SIG-M5 (cell line): ENCODE results near the gene RNF224.
"Not testable (repeated sequence)": the region's sequence is repeated elsewhere in the genome, so short reads cannot be mapped to it uniquely, and the experiment has no call there.

Source experiments
- DNase-seq: peaks from one replicate; lab custom pipeline; 2025; lab: John Stamatoyannopoulos, UW

Gene RNF224

DNA sequence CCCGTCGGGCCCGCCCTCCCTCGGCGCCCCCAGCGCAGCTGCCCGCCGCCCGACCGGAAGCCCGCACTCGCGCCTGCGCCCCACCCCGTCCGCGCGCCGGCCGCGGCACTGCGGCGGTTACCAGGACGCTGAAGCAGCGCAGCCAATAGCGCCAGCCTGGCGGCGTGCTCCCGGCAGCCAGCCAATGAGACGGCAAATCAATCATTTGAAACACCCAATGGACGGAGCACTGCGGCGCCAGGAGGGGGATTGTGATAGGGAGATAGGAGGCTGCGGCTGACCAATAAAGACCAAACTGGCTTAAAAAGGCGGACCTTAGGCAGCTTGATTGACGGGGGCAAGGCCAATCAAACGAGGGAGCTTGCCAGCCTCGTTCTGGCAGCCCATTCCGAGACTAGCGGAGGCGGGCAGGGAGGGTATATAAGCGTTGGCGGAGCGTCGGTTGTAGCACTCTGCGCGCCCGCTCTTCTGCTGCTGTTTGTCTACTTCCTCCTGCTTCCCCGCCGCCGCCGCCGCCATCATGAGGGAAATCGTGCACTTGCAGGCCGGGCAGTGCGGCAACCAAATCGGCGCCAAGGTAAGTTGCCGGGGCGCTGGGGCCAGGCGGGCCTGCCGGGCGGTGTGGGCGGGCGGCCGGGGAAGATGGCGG lies 13.7 kb downstream of the RNF224 start, which contains the start of gene TUBB4B:
TSS of gene TUBB4B (plus strand) at position 447 of the 649 bp plus-strand sequence. CDS start at position 521, 74 bp downstream.
- DNase-seq: peak; percentile 98

GRCh38 chr9:137241490-137242268 lies 14.4 kb downstream of the RNF224 start:
- DNase-seq: no peak

- no peak for DNase-seq
Observed at GRCh38 chr9:137242269-137243203, 15.2 kb downstream of the RNF224 start.

DNA sequence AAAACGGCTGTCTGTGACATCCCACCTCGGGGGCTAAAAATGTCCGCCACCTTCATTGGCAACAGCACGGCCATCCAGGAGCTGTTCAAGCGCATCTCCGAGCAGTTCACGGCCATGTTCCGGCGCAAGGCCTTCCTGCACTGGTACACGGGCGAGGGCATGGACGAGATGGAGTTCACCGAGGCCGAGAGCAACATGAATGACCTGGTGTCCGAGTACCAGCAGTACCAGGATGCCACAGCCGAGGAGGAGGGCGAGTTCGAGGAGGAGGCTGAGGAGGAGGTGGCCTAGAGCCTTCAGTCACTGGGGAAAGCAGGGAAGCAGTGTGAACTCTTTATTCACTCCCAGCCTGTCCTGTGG lies 15.9 kb downstream of the RNF224 start:
- DNase-seq: not testable (repeated sequence)

DNA sequence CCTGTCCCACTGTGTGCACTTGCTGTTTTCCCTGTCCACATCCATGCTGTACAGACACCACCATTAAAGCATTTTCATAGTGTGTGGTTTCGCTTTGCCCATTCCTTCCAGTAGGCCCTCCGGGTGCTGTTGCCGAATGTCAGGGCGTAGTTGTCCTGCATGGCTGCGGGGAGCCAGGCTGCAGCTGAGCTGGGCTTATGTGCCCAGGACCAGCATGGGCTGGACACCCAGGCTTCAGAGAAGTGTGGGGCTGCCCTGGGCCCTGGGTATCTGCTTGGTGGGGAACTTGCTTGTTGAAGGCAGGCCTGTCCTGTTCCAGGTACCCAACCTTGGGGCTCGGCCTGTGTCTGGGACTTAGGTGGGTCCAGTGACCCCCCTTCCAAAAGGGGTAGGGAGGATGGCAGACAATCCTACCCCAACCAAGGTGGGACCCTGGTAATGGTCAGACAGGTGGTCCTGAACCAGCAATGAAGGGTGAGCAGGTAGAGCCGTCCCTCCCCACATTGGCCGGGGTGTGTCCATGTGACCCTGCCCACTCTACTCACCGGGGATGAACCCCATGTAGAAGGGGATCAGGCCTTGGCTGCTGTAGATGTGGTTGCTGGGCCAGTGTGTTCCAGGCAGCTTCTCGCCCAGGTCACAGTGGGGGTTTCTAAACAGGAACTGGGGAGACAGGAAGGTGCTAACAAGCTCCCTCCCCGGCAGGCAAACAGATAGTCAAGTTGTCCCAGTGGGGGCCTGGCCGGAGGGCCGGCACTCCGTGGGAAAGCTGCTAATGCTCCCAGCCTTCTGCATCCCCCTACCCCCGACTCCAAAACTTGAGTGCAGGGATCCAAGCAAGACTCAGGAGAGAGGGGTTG lies 16.6 kb downstream of the RNF224 start:
- DNase-seq: no peak

GRCh38 chr9:137244486-137245449 lies 17.5 kb downstream of the RNF224 start:
- no peak for DNase-seq

DNA sequence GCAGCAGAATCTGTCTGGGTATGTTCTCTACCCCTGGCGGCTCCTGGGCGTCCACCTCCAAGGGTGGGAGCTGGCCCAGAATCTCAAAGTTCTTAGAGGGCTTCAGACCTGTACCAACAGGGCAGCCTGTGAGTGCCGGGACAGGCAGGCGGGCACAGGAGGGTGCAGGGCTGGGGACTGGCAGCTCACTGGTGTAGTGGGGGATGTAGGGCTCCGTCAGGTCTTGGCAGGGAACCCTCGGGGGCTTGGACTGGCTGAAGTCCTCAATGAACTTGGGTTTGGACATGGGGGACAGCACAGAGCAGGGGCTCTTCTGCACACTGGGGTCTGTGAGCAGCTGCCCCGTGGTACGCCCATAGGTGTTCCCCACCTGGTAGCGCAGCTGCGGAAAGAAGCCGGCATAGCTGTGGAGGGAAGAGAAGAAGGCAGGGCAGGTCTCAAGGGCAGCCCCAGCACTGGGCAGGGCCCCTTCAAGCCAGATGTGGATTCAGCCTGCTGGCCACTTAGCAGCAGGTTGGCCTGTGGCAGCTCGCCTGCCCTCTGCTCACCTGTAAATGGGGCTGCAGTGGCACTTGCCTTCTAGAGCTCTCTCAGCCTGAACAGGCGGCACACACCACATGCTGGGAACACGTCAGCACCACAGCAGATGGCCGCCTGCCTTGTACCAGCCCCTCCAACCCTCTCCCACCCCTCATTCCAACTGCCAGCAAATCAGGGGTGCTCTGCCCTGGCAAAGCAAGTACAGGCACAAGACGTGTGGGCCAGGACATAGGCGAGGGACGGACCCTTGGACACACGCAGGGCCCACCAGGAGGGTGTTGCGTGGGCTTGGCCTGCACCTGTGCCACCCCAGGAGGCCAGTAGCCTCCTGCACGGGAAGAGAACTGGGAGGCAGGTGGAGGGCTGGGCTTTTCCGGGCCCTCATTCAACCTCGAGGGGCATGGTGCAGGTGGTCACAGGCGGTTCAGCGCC lies 18.4 kb downstream of the RNF224 start:
- no peak for DNase-seq

DNA sequence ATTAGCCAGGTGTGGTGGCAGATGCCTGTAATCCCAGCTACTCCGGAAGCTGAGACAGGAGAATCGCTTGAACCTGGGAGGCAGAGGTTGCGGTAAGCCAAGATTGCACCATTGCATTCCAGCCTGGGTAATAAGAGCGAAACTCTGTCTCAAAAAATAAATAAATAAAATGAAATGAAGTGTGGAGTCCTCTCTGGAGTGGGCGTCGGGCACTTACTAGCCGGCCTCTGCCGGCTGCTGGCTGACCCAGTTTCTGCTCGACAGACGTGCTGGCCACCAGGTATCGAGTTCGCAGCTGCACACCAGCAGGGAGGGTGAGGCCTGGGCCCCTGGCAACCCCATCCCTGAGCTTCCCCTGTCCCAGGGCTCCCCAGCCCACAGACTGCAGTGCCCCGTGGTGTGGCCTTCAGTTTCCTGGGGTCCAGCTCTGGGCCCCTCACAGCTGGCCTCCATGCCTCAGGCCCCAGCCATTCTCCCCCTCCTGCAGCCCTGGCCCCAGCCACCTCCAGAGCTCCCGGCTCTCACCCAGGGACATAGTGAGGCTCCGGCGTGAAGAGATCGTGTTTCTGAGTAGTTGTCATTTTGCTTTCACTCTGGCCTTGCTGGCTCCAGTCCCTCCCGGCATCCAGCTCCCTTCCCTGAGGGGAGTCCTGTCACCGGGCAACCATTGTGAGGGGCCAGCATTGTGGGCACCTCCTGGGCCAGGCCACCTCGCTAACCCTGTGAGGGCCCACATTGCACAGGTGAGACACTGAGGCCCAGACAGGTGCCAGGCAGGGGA lies 20.0 kb downstream of the RNF224 start:
- no peak for DNase-seq

- no peak for DNase-seq
Observed at GRCh38 chr9:137247916-137248175, 20.5 kb downstream of the RNF224 start.

DNA sequence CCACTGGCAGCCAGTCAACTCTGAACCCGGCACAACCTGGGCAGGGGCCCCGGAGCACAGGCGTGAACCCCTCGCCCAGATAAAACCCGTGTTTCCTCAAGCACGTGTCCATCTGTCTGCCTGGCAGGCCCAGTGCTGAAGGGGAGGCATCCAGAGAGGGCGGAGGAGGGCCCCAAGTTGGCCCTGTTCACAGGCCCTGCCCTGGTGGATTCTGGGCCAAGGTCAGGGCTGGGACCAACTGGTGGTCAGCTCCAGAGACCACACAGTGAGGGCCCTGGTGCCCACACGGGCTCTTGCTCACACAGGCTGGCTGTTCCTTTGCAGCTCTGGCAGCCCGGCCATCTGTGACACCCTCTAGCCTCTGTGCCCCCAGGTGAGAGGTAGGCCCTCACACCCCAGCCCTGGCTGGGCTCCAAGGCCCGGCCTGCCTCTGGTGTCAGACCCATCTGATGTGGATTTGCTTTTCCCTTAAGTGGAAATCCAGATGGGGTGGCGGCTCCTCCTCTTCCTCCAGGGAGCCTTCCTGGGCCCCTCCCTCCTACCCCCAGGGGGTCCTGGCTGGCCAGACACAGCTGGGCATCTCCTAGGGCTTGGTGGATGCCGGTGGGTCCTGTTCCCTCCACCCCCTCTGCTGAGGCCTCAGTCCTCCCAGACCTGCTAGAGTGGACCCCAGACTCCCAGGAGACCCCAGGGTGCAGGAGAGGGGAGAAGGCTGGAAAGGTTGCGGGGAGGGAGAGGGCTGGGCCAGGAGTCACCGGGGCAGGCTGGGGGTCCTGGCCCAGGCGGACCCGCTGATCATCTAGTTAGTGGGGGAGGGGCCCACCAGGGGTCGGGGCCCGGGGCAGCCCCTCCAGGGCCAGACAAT lies 23.3 kb downstream of the RNF224 start:
- no peak for DNase-seq

- no peak for DNase-seq
Observed at GRCh38 chr9:137251194-137251461, 23.8 kb downstream of the RNF224 start, which contains the start of gene STPG3. Gene STPG3, plus strand, starts transcription at chr9:137251286. Its CDS starts 1 bp downstream, at chr9:137251287.

- no peak for DNase-seq
Observed at GRCh38 chr9:137251490-137252268, 24.4 kb downstream of the RNF224 start.

- no peak for DNase-seq
Observed at GRCh38 chr9:137252555-137253506, 25.5 kb downstream of the RNF224 start.

DNA sequence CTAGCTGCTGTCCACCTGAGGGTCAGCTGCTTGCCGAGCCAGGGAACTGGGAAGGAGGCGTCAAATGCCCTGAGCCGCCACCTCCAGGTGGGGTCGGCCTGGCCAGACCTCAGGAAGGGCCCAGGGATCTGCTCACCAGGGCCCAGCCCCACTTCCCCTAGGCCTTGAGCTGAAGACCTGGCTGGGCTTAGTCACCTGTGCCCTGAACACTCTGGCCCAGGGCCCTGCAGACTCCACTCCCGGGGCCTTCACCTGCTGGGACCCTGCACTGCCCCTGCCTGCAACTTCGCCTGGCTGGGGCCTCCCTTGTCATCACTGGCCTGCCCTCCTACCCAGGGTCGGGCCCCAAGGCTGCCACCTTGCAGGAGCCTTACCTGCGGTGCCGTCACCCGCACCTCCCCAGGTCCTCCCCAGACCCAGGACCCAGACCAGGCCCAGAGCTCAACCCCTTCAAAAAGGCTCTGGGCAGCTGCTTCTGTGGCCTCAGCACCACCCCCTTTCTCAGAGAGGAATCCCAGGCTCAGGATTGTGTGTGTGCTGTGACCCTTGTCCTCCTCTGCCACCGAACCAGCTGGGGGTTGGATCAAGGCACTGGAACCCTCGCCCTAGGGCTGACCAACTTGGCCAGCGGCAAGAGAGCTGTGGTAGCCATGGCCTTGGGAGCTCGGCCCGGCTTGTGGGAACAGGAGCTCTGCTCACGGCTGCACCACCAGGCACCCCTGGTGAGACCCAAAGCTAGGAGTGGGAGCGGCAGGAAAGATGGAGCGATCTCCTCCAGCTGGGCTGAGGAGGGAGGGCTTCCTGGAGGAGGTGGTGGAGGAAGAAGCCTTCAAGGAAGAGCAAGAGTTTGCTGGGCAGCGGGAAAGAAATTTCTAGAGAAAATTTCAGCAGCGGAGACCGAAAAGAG lies 26.7 kb downstream of the RNF224 start:
- no peak for DNase-seq
